GM23248 (cell line): ENCODE results near the gene PODXL2. TPM values are rescaled to one million over a fixed set of nuclear protein-coding genes. Genes with fewer than 3 reads are reported as not detected.

Source experiments
- DNase-seq: peaks from one replicate; pipeline ENCODE4 v3.0.0-alpha.2; 2015
- H2AFZ ChIP-seq: fragments of 200-600 bp; sonication (generic); 2 replicates; pipeline ENCODE4 v1.6.1; 2016; ENCODE audit warnings: antibody characterized with exemption
- H3F3A ChIP-seq: fragments of 200-600 bp; sonication (generic); 2 replicates; pipeline ENCODE4 v1.6.1; 2016; ENCODE audit warnings: mild to moderate bottlenecking, antibody characterized with exemption, mixed run types; ENCODE audit not compliant: insufficient read depth
- H3K27ac ChIP-seq: fragments of 200-600 bp; sonication (generic); 2 replicates; pipeline ENCODE4 v1.5.1; 2016; ENCODE audit warnings: mild to moderate bottlenecking
- H3K27me3 ChIP-seq: fragments of 200-600 bp; sonication (generic); replicated peaks from 2 replicates; pipeline ENCODE4 v1.6.1; 2016; ENCODE audit warnings: mild to moderate bottlenecking; ENCODE audit not compliant: insufficient read depth
- H3K36me3 ChIP-seq: fragments of 200-600 bp; sonication (generic); 2 replicates; pipeline ENCODE4 v1.6.1; 2016; ENCODE audit warnings: low read depth, mild to moderate bottlenecking
- H3K4me1 ChIP-seq: fragments of 200-600 bp; sonication (generic); 2 replicates; pipeline ENCODE4 v1.6.1; 2016; ENCODE audit warnings: mild to moderate bottlenecking; ENCODE audit not compliant: insufficient read depth
- H3K4me2 ChIP-seq: fragments of 200-600 bp; sonication (generic); one replicate; pipeline ENCODE4 v1.6.1; 2016; ENCODE audit warnings: mild to moderate bottlenecking; ENCODE audit not compliant: unreplicated experiment
- H3K4me3 ChIP-seq: fragments of 200-600 bp; sonication (generic); 2 replicates; pipeline ENCODE4 v1.5.1; 2016; ENCODE audit warnings: mild to moderate bottlenecking
- H3K79me2 ChIP-seq: fragments of 200-600 bp; sonication (generic); 2 replicates; pipeline ENCODE4 v1.6.1; 2016; ENCODE audit warnings: mild to moderate bottlenecking; ENCODE audit not compliant: insufficient read depth
- H3K9ac ChIP-seq: fragments of 200-600 bp; sonication (generic); 2 replicates; pipeline ENCODE4 v1.6.1; 2016; ENCODE audit warnings: mild to moderate bottlenecking
- H3K9me2 ChIP-seq: fragments of 200-600 bp; sonication (generic); 2 replicates; pipeline ENCODE4 v1.6.1; 2016; ENCODE audit warnings: mixed run types, mild to moderate bottlenecking, moderate library complexity; ENCODE audit not compliant: insufficient read depth
- H3K9me3 ChIP-seq: fragments of 200-600 bp; sonication (generic); one replicate; pipeline ENCODE4 v1.6.1; 2017; ENCODE audit warnings: low read depth
- H4K20me1 ChIP-seq: fragments of 200-600 bp; sonication (generic); 2 replicates; pipeline ENCODE4 v1.6.0; 2016; ENCODE audit not compliant: insufficient read depth
- EZH2 ChIP-seq: fragments of 200-600 bp; sonication (generic); IDR thresholded peaks from 2 replicates; pipeline ENCODE4 v1.6.1; 2018; ENCODE audit warnings: antibody characterized with exemption, mild to moderate bottlenecking; ENCODE audit not compliant: insufficient read depth, poor library complexity, severe bottlenecking
- EZH2phosphoT487 ChIP-seq: fragments of 200-600 bp; sonication (generic); IDR thresholded peaks from 2 replicates; pipeline ENCODE4 v1.6.1; 2018; ENCODE audit warnings: antibody characterized with exemption, moderate library complexity, mild to moderate bottlenecking, low read depth; ENCODE audit not compliant: insufficient read depth
- whole genome bisulfite sequencing, 2 experiments: methylation state at CpG; one replicate each; pipeline ENCODE4 v1.1.6; 2015 to 2017; ENCODE audit warnings: low lambda C conversion rate in 2 of 2, low coverage in 1 of 2; ENCODE audit errors: missing lambda C conversion rate in 2 of 2; 5-methylcytosine and 5-hydroxymethylcytosine counted together
- in situ Hi-C: fragments of 300-500 bp; cut with MboI; formaldehyde crosslinking; loops from 2 replicates; pipeline ENCODE4 v1.15.0; 2020
- polyA plus RNA-seq: library from polyadenylated mRNA; unstranded; fragments of >200 nt; fragmentation: Nextera tagmentation; extraction: Ambion mirVana; gene quantifications from 2 replicates; pipeline ENCODE4 v1.2.1, GENCODE V29; 2016
- total RNA-seq: library from RNA; depleted of rRNA; stranded (reverse); fragments of >200 nt; shearing (Covaris generic); gene quantifications from 2 replicates; pipeline ENCODE4 v1.2.3, GENCODE V29; 2014

PODXL2 gene
- total and polyA plus RNA-seq, 2 experiments from 2014 or later, result 1.8 to 2.5 TPM

DNA sequence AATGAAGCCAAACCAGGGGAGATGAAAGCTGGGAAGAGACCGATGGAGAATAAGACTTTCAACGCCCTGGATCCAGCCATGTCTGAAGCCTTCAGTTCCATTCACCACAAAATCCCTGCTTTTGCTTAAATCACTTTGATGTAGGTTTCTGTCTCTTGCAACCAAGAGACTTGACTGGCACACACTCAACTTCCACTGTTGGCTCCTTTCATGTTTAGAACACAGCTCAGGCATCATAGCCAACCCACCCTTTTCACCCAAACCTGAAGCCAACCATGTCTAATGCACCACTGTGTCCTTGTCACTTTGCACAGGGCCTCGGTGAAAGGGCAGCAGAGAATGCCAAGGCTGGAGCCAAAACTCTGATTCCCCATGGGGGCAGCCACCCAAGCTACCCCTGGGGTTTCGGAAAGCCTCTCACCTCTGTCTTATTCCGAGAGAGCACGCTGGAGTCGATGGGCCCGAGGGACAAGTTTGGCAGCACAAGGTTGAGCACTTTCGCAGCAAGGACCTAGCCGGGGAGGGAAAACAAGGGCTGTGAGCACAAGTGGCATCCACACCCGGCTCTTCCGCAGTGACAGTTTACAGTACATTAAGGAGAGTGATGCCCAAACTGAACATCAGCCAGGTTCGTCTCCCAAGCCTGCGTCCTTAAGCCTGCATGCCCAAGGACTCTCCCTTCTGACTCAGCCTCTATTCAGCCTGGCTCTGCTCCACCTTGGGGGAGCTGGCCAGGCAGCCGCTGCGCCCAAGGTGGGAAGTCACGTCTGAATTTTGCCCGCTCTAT, 81.4 kb downstream of the PODXL2 start:
- H3K9me2 ChIP-seq, result no peaks in the 10 kb centered on the region
- H3K27me3 ChIP-seq, result no peaks in the 10 kb centered on the region
- DNase-seq, result peak; percentile 58
- no peak overlapping the region for H2AFZ ChIP-seq
- no peaks in the 10 kb centered on the region for H3K4me1 ChIP-seq
- no peaks in the 10 kb centered on the region for H3F3A ChIP-seq
- TF ChIP-seq EZH2phosphoT487 (no peak), EZH2 (no peak)
- H3K79me2 ChIP-seq, result no peaks in the 10 kb centered on the region
- no peak overlapping the region for H3K4me3 ChIP-seq
- no peaks in the 10 kb centered on the region for H3K9me3 ChIP-seq
- no peaks in the 10 kb centered on the region for H4K20me1 ChIP-seq
- no peak overlapping the region for H3K27ac ChIP-seq
- H3K9ac ChIP-seq, result no peak overlapping the region
- in situ Hi-C loops, result no loop called here
- no peak overlapping the region for H3K4me2 ChIP-seq
- 73 to 76% methylated on average over 18 of the region's 18 CpGs for WGBS, 2 experiments
- peaks cover 1% of the 10 kb centered on the region; the same call in 1 of the 2 replicates for H3K36me3 ChIP-seq

DNA sequence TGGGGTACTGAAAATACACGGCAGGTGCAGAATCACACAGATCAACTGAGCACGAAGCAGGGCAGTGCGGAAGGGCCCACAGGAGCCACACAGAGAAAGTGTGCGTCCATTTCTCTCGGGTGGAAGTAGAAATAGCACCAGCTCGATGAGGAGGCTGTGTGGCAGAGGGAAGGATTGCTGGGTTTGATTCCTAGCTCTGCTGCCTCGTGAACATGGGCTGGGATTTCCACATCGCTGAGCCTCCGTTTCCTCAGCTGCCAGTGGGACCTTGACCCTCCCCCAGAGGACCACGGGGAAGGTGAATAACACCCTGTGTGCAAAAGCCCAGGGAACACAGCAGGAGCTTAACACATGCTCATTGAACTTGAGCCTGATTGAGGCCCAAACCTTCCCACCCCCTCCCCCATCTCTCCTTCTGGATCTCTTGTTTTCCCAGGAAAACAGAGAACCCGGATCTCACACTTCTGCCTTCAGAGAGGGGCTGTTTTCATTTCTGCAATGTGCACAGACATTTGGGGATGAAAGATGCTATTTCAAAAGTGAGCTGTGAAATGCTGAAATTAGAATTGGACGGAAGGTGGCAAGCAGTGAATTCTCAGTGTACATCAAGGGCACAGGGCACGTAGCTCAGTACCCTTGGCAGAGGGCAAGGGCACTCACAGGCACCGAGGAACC, 82.2 kb downstream of the PODXL2 start:
- Histone ChIP-seq H3K9me3 (no peaks in the 10 kb centered on the region), H3K9me2 (no peaks in the 10 kb centered on the region), H3K79me2 (no peaks in the 10 kb centered on the region), H3K9ac (no peak overlapping the region), H4K20me1 (no peaks in the 10 kb centered on the region), H3F3A (no peaks in the 10 kb centered on the region), H3K4me3 (no peak overlapping the region), H2AFZ (no peak overlapping the region), H3K4me2 (no peak overlapping the region), H3K36me3 (no peaks in the 10 kb centered on the region; the same call in 1 of the 2 replicates), H3K27me3 (no peaks in the 10 kb centered on the region), H3K4me1 (no peaks in the 10 kb centered on the region), H3K27ac (no peak overlapping the region)
- TF ChIP-seq EZH2, result no peak
- TF ChIP-seq EZH2phosphoT487, result no peak
- DNase-seq, result no peak
- in situ Hi-C loops, result no loop called here
- 86 to 89% methylated on average over 14 of the region's 14 CpGs for WGBS, 2 experiments

DNA sequence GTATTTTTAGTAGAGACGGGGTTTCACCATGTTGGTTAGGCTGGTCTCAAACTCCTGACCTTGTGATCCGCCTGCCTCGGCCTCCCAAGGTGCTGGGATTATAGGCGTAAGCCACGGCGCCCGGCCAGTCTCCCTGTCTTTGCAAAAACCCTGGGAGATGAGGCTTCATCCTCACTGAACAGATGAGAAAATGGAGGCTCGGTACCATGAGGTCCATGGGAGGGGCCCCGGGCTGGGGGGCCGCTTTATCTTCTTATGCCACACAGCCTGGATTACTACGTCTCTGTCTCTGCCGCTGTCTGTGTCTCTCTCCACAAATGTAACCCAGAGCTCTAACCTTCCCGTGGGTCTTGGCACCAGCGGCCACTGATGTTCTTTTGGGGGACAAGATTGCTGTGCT, 82.9 kb downstream of the PODXL2 start:
- no peak for DNase-seq
- no peaks in the 10 kb centered on the region for H3K79me2 ChIP-seq
- WGBS, 2 experiments, result 89 to 91% methylated on average over 14 of the region's 14 CpGs
- H3K27ac ChIP-seq, result no peak overlapping the region
- no peaks in the 10 kb centered on the region for H3F3A ChIP-seq
- H3K4me3 ChIP-seq, result no peak overlapping the region
- no peaks in the 10 kb centered on the region for H3K27me3 ChIP-seq
- H3K4me2 ChIP-seq, result no peak overlapping the region
- TF ChIP-seq EZH2phosphoT487, result no peak
- no peak for TF ChIP-seq EZH2
- H2AFZ ChIP-seq, result no peak overlapping the region
- H3K4me1 ChIP-seq, result no peaks in the 10 kb centered on the region
- H3K9me2 ChIP-seq, result no peaks in the 10 kb centered on the region
- in situ Hi-C loops, result no loop called here
- no peaks in the 10 kb centered on the region for H3K9me3 ChIP-seq
- no peak overlapping the region for H3K9ac ChIP-seq
- no peaks in the 10 kb centered on the region for H4K20me1 ChIP-seq
- no peaks in the 10 kb centered on the region; the same call in 1 of the 2 replicates for H3K36me3 ChIP-seq

DNA sequence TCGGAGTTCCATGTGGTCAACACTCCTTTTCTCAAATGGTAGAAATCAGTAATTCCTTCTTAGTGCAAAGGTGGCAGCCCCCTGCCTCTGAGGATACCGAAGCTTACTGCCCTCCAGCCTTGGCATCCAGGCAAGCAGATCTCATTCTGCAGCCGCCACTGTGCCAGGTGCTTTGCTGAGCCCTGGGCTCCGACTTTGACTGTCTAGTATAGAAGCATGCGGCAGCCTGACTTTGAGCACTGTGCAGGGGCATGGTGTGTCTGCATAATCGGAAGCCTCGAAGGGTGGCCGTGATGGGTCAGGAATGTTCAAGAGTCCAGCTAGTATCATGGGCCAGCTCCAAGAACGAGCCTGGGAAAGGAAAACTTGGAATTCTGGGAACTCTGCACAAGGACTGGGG, 83.5 kb downstream of the PODXL2 start:
- Histone ChIP-seq H3K27ac (no peak overlapping the region), H3K27me3 (no peaks in the 10 kb centered on the region), H3K4me3 (no peak overlapping the region), H3K9me3 (no peaks in the 10 kb centered on the region), H3K9ac (no peak overlapping the region), H3K9me2 (no peaks in the 10 kb centered on the region), H3K36me3 (no peaks in the 10 kb centered on the region; the same call in 1 of the 2 replicates), H3K4me2 (no peak overlapping the region), H3K79me2 (no peaks in the 10 kb centered on the region), H4K20me1 (no peaks in the 10 kb centered on the region), H3K4me1 (no peaks in the 10 kb centered on the region), H3F3A (no peaks in the 10 kb centered on the region), H2AFZ (no peak overlapping the region)
- WGBS, 2 experiments, result 87 to 88% methylated on average over 9 of the region's 9 CpGs
- TF ChIP-seq EZH2, result no peak
- TF ChIP-seq EZH2phosphoT487, result no peak
- in situ Hi-C loops, result no loop called here
- DNase-seq, result no peak
